Lower leg skin (tissue), 3 donors: ENCODE measurements around the gene TRIM13.

Source experiments
- POLR2A ChIP-seq, 2 donors: fragments of 450-650 bp; IDR thresholded peaks; one replicate each; pipeline ENCODE4 v1.6.1; 2016 to 2017; ENCODE audit warnings: antibody characterized with exemption in 2 of 2, mild to moderate bottlenecking in 1 of 2, moderate library complexity in 1 of 2
- TF ChIP-seq, protein P1 (sequence below), 3 donors: fragments of 450-650 bp; IDR thresholded peaks; one replicate each; pipeline ENCODE4 v1.5.1; 2016; ENCODE audit warnings: antibody characterized with exemption in 3 of 3, mild to moderate bottlenecking in 3 of 3, moderate library complexity in 2 of 3

DNA sequence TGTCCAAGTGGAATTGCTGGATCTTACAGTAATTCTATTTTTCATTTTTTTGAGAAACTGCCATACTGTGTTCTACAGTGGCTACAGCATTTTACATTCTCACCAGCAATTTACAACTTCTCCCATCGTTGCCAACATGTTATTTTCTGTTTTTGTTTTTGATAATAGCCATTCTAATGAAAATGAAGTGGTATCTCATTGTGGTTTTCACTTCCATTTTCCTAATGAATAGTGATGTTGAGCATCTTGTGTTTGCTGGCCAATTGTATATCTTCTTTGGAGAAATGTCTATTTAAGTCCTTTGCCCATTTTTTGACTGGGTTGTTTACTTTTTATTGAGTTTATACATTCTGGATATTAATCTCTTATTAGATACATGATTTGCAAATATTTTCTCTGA is 57.0 kb downstream of the TRIM13 start:
- TF ChIP-seq, protein P1, sequence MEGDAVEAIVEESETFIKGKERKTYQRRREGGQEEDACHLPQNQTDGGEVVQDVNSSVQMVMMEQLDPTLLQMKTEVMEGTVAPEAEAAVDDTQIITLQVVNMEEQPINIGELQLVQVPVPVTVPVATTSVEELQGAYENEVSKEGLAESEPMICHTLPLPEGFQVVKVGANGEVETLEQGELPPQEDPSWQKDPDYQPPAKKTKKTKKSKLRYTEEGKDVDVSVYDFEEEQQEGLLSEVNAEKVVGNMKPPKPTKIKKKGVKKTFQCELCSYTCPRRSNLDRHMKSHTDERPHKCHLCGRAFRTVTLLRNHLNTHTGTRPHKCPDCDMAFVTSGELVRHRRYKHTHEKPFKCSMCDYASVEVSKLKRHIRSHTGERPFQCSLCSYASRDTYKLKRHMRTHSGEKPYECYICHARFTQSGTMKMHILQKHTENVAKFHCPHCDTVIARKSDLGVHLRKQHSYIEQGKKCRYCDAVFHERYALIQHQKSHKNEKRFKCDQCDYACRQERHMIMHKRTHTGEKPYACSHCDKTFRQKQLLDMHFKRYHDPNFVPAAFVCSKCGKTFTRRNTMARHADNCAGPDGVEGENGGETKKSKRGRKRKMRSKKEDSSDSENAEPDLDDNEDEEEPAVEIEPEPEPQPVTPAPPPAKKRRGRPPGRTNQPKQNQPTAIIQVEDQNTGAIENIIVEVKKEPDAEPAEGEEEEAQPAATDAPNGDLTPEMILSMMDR (IDR thresholded peaks at IDR 0.05): no peak
- TF ChIP-seq POLR2A (IDR thresholded peaks at IDR 0.05): no peak
